Liver (tissue), 9 donors: ENCODE results near the gene HDAC9. TPM values are rescaled to one million over a fixed set of nuclear protein-coding genes. Genes with fewer than 3 reads are reported as not detected.

ENCODE experiments used
- DNase-seq: peaks from one replicate; pipeline ENCODE4 v3.0.0-alpha.2; 2017; ENCODE audit warnings: low spot score
- H3K27ac ChIP-seq, 2 donors: one replicate each; pipeline ENCODE4 v1.7.0; 2013; ENCODE audit warnings: inconsistent platforms in 2 of 2, low read length in 2 of 2, control low read depth in 1 of 2, low read depth in 1 of 2, mild to moderate bottlenecking in 1 of 2
- H3K27me3 ChIP-seq, 4 donors: one replicate each; pipeline versions ENCODE4 v1.6.1 to v1.7.0; 2013; ENCODE audit warnings: low read length in 3 of 4, inconsistent platforms in 1 of 4, mild to moderate bottlenecking in 1 of 4, moderate library complexity in 1 of 4; ENCODE audit not compliant: control insufficient read depth in 4 of 4, insufficient read depth in 4 of 4
- H3K36me3 ChIP-seq, 4 donors: one replicate each; pipeline versions ENCODE4 v1.6.1 to v1.7.0; 2013; ENCODE audit warnings: low read length in 3 of 4, mild to moderate bottlenecking in 3 of 4, low read depth in 1 of 4, moderate library complexity in 1 of 4; ENCODE audit not compliant: control insufficient read depth in 4 of 4, insufficient read depth in 3 of 4
- H3K4me1 ChIP-seq, 4 donors: one replicate each; pipeline versions ENCODE4 v1.6.1 to v1.7.0; 2013; ENCODE audit warnings: low read length in 3 of 4, mild to moderate bottlenecking in 3 of 4, moderate library complexity in 1 of 4; ENCODE audit not compliant: control insufficient read depth in 4 of 4, insufficient read depth in 4 of 4
- H3K4me3 ChIP-seq, 3 donors: one replicate each; pipeline versions ENCODE4 v1.6.1 to v1.7.0; 2013; ENCODE audit warnings: low read length in 3 of 3, control low read depth in 1 of 3, low read depth in 1 of 3, mild to moderate bottlenecking in 1 of 3
- H3K9ac ChIP-seq, 2 donors: one replicate each; pipeline ENCODE4 v1.7.0; 2013; ENCODE audit warnings: low read length in 2 of 2, mild to moderate bottlenecking in 2 of 2, moderate library complexity in 2 of 2, control low read depth in 1 of 2, low read depth in 1 of 2
- H3K9me3 ChIP-seq, 4 donors: one replicate each; pipeline versions ENCODE4 v1.6.1 to v1.7.0; 2013; ENCODE audit warnings: low read length in 3 of 4; ENCODE audit not compliant: control insufficient read depth in 4 of 4
- EGR1 ChIP-seq, 2 donors: IDR thresholded peaks; 2 replicates each; pipeline ENCODE4 v1.6.1; 2016 to 2018; ENCODE audit warnings: antibody characterized with exemption in 2 of 2, low read depth in 2 of 2
- FOXA1 ChIP-seq: IDR thresholded peaks from 2 replicates; pipeline ENCODE4 v1.6.1; 2016; ENCODE audit warnings: antibody characterized with exemption
- FOXA2 ChIP-seq: IDR thresholded peaks from 2 replicates; pipeline ENCODE4 v1.6.1; 2016; ENCODE audit warnings: antibody characterized with exemption
- GABPA ChIP-seq, 2 donors: IDR thresholded peaks in 1 of 2; conservative IDR thresholded peaks in 1 of 2; 2 replicates each; pipeline ENCODE4 v1.6.1; 2016; ENCODE audit warnings: antibody characterized with exemption in 2 of 2, mild to moderate bottlenecking in 1 of 2, moderate library complexity in 1 of 2
- HNF4A ChIP-seq, 2 donors: conservative IDR thresholded peaks; 2 replicates each; pipeline ENCODE4 v1.6.1; 2016; ENCODE audit warnings: antibody characterized with exemption in 2 of 2, mild to moderate bottlenecking in 2 of 2
- HNF4G ChIP-seq: IDR thresholded peaks from 2 replicates; pipeline ENCODE4 v1.6.1; 2016; ENCODE audit warnings: antibody characterized with exemption
- JUND ChIP-seq, 2 donors: IDR thresholded peaks; 2 replicates each; pipeline ENCODE4 v1.6.1; 2016; ENCODE audit warnings: antibody characterized with exemption in 2 of 2
- NR2F2 ChIP-seq: IDR thresholded peaks from 2 replicates; pipeline ENCODE4 v1.6.1; 2016; ENCODE audit warnings: antibody characterized with exemption
- RAD21 ChIP-seq, 2 donors: IDR thresholded peaks; 2 replicates each; pipeline ENCODE4 v1.6.1; 2016; ENCODE audit warnings: antibody characterized with exemption in 2 of 2, mild to moderate bottlenecking in 2 of 2
- RXRA ChIP-seq, 2 donors: IDR thresholded peaks; 2 replicates each; pipeline ENCODE4 v1.6.1; 2017 to 2018; ENCODE audit warnings: antibody characterized with exemption in 2 of 2, mild to moderate bottlenecking in 1 of 2
- SP1 ChIP-seq: IDR thresholded peaks from 2 replicates; pipeline ENCODE4 v1.6.1; 2018; ENCODE audit warnings: antibody characterized with exemption, mild to moderate bottlenecking
- TAF1 ChIP-seq: conservative IDR thresholded peaks from 2 replicates; pipeline ENCODE4 v1.6.1; 2016; ENCODE audit warnings: antibody characterized with exemption, mild to moderate bottlenecking
- YY1 ChIP-seq: IDR thresholded peaks from 2 replicates; pipeline ENCODE4 v1.6.1; 2016; ENCODE audit warnings: antibody characterized with exemption, mild to moderate bottlenecking
- WGBS: extraction: QIAGEN DNeasy Blood & Tissue Kit; methylation state at CpG from one replicate; pipeline ENCODE4 v1.1.7; 2013; 5-methylcytosine and 5-hydroxymethylcytosine counted together
- polyA plus RNA-seq, 2 donors: library from polyadenylated mRNA; stranded (reverse) in 1 of 2; unstranded in 1 of 2; fragments of 200-250 nt in 1 of 2; fragments of >200 nt in 1 of 2; fragmentation: Nextera tagmentation in 1 of 2; extraction: Ambion mirVana in 1 of 2; gene quantifications; one replicate each; pipeline versions ENCODE4 v1.2.1 to v1.2.3, GENCODE V29; 2013 to 2015
- total RNA-seq, 2 donors: library from RNA; depleted of rRNA; stranded (reverse); fragments of >200 nt; gene quantifications; one replicate each; pipeline ENCODE4 v1.2.3, GENCODE V29; 2014
- TF ChIP-seq, protein P1 (sequence below): IDR thresholded peaks from 2 replicates; pipeline ENCODE4 v1.6.1; 2016; ENCODE audit warnings: antibody characterized with exemption
- TF ChIP-seq, protein P2 (sequence below): IDR thresholded peaks from 2 replicates; pipeline ENCODE4 v1.6.1; 2016; ENCODE audit warnings: antibody characterized with exemption
- TF ChIP-seq, protein P3 (sequence below): IDR thresholded peaks from 2 replicates; pipeline ENCODE4 v1.6.1; 2016; ENCODE audit warnings: antibody characterized with exemption
- TF ChIP-seq, protein P4 (sequence below): fragments of 150-350 bp; IDR thresholded peaks from 2 replicates; pipeline ENCODE4 v1.5.1; 2017; ENCODE audit warnings: improper control_type of control experiment, low read depth, low read length; ENCODE audit not compliant: missing input control
- TF ChIP-seq, protein P5 (sequence below): IDR thresholded peaks from 2 replicates; pipeline ENCODE4 v1.6.1; 2016; ENCODE audit warnings: antibody characterized with exemption, mild to moderate bottlenecking
- donor health status: healthy.
- donor health status: healthy.
- donor health status: healthy.
- donor health status: healthy.
- donor health status: healthy.

The HDAC9 gene
- total and polyA plus RNA-seq, 4 donors: 1.0 to 10.1 (median 2.3) TPM

DNA sequence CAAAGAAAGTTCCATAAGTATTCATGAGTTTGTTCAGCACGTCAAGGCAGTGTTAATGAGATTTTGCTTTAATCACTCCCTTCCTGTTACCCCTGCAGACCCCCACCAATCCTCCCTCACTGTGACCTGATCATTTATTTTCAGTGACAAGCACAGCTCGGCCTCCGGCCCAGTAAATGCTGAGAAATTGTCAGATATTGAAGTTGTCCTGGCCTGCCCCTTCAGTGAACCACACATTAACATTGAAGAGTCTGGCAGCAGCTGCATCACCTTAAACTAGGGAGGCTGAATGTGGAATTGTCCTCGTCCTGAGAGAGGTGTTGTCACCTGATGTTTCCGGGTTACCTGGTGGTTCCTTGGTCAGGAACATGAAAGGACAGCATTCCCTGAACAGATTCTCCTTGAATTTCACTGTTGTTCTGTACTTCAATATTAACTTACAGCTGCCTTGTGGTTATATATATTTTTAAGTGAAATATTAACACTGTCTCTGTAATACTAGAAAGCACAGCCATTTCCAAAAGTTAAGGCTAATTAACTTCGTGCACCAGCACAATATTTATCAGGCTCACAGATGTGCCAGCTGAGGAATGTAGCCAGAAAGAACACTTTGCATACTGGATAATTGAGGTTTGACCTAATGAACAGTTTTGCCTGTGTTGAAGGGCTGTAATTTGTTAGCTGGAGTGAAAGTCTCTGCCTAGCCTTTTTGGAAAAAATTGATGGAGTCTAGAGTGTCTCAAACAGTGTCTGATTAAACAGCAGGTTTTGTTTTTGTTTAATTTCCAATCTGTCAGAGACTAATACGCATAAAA lies 265.3 kb downstream of the HDAC9 start:
- no peaks in the 10 kb centered on the region for H3K36me3 ChIP-seq
- H3K4me1 ChIP-seq: no peaks in the 10 kb centered on the region
- H3K9me3 ChIP-seq: no peaks in the 10 kb centered on the region
- H3K9ac ChIP-seq: no peak overlapping the region
- TF ChIP-seq, protein P1, sequence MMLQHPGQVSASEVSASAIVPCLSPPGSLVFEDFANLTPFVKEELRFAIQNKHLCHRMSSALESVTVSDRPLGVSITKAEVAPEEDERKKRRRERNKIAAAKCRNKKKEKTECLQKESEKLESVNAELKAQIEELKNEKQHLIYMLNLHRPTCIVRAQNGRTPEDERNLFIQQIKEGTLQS: no peak
- TF ChIP-seq, protein P2, sequence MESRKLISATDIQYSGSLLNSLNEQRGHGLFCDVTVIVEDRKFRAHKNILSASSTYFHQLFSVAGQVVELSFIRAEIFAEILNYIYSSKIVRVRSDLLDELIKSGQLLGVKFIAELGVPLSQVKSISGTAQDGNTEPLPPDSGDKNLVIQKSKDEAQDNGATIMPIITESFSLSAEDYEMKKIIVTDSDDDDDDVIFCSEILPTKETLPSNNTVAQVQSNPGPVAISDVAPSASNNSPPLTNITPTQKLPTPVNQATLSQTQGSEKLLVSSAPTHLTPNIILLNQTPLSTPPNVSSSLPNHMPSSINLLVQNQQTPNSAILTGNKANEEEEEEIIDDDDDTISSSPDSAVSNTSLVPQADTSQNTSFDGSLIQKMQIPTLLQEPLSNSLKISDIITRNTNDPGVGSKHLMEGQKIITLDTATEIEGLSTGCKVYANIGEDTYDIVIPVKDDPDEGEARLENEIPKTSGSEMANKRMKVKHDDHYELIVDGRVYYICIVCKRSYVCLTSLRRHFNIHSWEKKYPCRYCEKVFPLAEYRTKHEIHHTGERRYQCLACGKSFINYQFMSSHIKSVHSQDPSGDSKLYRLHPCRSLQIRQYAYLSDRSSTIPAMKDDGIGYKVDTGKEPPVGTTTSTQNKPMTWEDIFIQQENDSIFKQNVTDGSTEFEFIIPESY: no peak
- TF ChIP-seq RXRA (IDR thresholded peaks at IDR 0.05): no peak
- TF ChIP-seq FOXA1: no peak
- TF ChIP-seq, protein P3, sequence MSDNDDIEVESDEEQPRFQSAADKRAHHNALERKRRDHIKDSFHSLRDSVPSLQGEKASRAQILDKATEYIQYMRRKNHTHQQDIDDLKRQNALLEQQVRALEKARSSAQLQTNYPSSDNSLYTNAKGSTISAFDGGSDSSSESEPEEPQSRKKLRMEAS: no peak
- H3K4me3 ChIP-seq: no peak overlapping the region
- H3K27me3 ChIP-seq: no peaks in the 10 kb centered on the region
- no peak for DNase-seq
- WGBS: 55% methylated on average over 7 of the region's 7 CpGs
- no peak overlapping the region for H3K27ac ChIP-seq

DNA sequence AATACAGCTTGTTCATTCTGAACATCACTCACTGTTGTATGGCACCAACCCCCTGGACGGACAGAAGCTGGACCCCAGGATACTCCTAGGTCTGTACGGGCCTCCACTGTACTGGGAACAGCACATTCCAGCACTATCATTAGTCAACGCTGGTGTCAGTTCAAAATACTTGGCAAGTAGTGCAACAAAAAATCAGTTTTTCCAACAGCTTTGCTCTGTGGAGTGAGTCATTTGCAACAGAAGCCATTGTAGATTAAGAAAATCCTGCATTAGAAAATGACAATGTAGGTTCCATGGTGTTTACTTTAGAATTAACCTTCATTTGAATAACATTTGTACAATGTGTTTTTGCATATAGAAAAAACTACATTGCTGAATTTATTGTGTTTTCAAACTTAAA lies 266.6 kb downstream of the HDAC9 start:
- WGBS: 47% methylated on average over 3 of the region's 3 CpGs
- TF ChIP-seq FOXA1 (no peak), NR2F2 (no peak), HNF4A (conservative IDR thresholded peaks at IDR 0.05) (no peak), TAF1 (no peak), GABPA (IDR thresholded peaks at IDR 0.05 in 1 of 2, conservative IDR thresholded peaks at IDR 0.05 in 1 of 2) (no peak), JUND (IDR thresholded peaks at IDR 0.05) (no peak), RXRA (IDR thresholded peaks at IDR 0.05) (no peak), YY1 (no peak), FOXA2 (no peak), HNF4G (no peak), RAD21 (IDR thresholded peaks at IDR 0.05) (no peak), SP1 (no peak), EGR1 (IDR thresholded peaks at IDR 0.05; ENCODE audit: low read depth in 2 of 2) (no peak)
- TF ChIP-seq, protein P4, sequence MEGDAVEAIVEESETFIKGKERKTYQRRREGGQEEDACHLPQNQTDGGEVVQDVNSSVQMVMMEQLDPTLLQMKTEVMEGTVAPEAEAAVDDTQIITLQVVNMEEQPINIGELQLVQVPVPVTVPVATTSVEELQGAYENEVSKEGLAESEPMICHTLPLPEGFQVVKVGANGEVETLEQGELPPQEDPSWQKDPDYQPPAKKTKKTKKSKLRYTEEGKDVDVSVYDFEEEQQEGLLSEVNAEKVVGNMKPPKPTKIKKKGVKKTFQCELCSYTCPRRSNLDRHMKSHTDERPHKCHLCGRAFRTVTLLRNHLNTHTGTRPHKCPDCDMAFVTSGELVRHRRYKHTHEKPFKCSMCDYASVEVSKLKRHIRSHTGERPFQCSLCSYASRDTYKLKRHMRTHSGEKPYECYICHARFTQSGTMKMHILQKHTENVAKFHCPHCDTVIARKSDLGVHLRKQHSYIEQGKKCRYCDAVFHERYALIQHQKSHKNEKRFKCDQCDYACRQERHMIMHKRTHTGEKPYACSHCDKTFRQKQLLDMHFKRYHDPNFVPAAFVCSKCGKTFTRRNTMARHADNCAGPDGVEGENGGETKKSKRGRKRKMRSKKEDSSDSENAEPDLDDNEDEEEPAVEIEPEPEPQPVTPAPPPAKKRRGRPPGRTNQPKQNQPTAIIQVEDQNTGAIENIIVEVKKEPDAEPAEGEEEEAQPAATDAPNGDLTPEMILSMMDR: no peak
- TF ChIP-seq, protein P2: no peak
- TF ChIP-seq, protein P1: no peak
- TF ChIP-seq, protein P5, sequence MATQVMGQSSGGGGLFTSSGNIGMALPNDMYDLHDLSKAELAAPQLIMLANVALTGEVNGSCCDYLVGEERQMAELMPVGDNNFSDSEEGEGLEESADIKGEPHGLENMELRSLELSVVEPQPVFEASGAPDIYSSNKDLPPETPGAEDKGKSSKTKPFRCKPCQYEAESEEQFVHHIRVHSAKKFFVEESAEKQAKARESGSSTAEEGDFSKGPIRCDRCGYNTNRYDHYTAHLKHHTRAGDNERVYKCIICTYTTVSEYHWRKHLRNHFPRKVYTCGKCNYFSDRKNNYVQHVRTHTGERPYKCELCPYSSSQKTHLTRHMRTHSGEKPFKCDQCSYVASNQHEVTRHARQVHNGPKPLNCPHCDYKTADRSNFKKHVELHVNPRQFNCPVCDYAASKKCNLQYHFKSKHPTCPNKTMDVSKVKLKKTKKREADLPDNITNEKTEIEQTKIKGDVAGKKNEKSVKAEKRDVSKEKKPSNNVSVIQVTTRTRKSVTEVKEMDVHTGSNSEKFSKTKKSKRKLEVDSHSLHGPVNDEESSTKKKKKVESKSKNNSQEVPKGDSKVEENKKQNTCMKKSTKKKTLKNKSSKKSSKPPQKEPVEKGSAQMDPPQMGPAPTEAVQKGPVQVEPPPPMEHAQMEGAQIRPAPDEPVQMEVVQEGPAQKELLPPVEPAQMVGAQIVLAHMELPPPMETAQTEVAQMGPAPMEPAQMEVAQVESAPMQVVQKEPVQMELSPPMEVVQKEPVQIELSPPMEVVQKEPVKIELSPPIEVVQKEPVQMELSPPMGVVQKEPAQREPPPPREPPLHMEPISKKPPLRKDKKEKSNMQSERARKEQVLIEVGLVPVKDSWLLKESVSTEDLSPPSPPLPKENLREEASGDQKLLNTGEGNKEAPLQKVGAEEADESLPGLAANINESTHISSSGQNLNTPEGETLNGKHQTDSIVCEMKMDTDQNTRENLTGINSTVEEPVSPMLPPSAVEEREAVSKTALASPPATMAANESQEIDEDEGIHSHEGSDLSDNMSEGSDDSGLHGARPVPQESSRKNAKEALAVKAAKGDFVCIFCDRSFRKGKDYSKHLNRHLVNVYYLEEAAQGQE: no peak
- TF ChIP-seq, protein P3: no peak
- no peaks in the 10 kb centered on the region for H3K36me3 ChIP-seq
- no peak overlapping the region for H3K9ac ChIP-seq
- H3K27ac ChIP-seq: no peak overlapping the region
- DNase-seq: no peak
- no peaks in the 10 kb centered on the region for H3K27me3 ChIP-seq
- H3K4me3 ChIP-seq: no peak overlapping the region
- H3K9me3 ChIP-seq: no peaks in the 10 kb centered on the region
- H3K4me1 ChIP-seq: no peaks in the 10 kb centered on the region
